Testis (tissue), 3 donors: ENCODE data around the gene SERPINB6. TPM values are rescaled to one million over a fixed set of nuclear protein-coding genes. Genes with fewer than 3 reads are reported as not detected.

Source experiments
- DNase-seq: peaks from one replicate; pipeline ENCODE4 v3.0.0-alpha.2; 2019
- H3K27ac ChIP-seq, 2 donors: fragments of 200-600 bp; sonication (generic); one replicate each; pipeline ENCODE4 v1.5.1; 2019
- H3K27me3 ChIP-seq: fragments of 200-600 bp; sonication (generic); one replicate; pipeline ENCODE4 v1.5.1; 2019
- H3K36me3 ChIP-seq: fragments of 200-600 bp; sonication (generic); one replicate; pipeline ENCODE4 v1.5.1; 2017; ENCODE audit warnings: low read depth; ENCODE audit errors: missing control alignments
- H3K4me1 ChIP-seq: fragments of 200-600 bp; sonication (generic); one replicate; pipeline ENCODE4 v1.5.1; 2019
- H3K4me3 ChIP-seq, 2 donors: fragments of 200-600 bp; sonication (generic); one replicate each; pipeline ENCODE4 v1.5.1; 2017 to 2019
- H3K9me3 ChIP-seq: fragments of 200-600 bp; sonication (generic); one replicate; pipeline ENCODE4 v1.5.1; 2017
- POLR2A ChIP-seq: fragments of 450-650 bp; IDR thresholded peaks from one replicate; pipeline ENCODE4 v1.6.1; 2017; ENCODE audit warnings: antibody characterized with exemption, mild to moderate bottlenecking, moderate library complexity
- WGBS, 2 donors: methylation state at CpG; one replicate each; pipeline ENCODE4 v1.1.5; 2018; 5-methylcytosine and 5-hydroxymethylcytosine counted together
- intact Hi-C: fragments of 100-400 bp; cut with DNase I; formaldehyde crosslinking; loops from one replicate; pipeline ENCODE4 v1.15.1; 2023; ENCODE audit warnings: low total_unique reads
- polyA plus RNA-seq: library from polyadenylated mRNA; stranded (reverse); fragments of 350-450 nt; fragmentation: Illumina TruSeq; extraction: RNeasy Lipid Tissue Mini Kit (QIAGEN cat#74804); gene quantifications from one replicate; pipeline ENCODE4 v1.2.3, GENCODE V29; 2014; ENCODE audit warnings: low read depth, low replicate concordance; ENCODE audit not compliant: insufficient read depth
- total RNA-seq, 2 donors: library from RNA; depleted of rRNA; stranded (reverse); fragments of >200 nt; gene quantifications; one replicate each; pipeline ENCODE4 v1.2.3, GENCODE V29; 2016
- TF ChIP-seq, protein P1 (sequence below), 3 experiments: fragments of 450-650 bp in 2 of 3; fragments of 200-600 bp in 1 of 3; sonication (generic) in 1 of 3; IDR thresholded peaks; one replicate each; pipeline ENCODE4 v1.5.1; 2016 to 2019; ENCODE audit warnings: antibody characterized with exemption in 3 of 3, mild to moderate bottlenecking in 2 of 3, moderate library complexity in 1 of 3

SERPINB6 gene
- total and polyA plus RNA-seq, 3 donors from 2014 or later = 203 to 348 (median 281) TPM

DNA sequence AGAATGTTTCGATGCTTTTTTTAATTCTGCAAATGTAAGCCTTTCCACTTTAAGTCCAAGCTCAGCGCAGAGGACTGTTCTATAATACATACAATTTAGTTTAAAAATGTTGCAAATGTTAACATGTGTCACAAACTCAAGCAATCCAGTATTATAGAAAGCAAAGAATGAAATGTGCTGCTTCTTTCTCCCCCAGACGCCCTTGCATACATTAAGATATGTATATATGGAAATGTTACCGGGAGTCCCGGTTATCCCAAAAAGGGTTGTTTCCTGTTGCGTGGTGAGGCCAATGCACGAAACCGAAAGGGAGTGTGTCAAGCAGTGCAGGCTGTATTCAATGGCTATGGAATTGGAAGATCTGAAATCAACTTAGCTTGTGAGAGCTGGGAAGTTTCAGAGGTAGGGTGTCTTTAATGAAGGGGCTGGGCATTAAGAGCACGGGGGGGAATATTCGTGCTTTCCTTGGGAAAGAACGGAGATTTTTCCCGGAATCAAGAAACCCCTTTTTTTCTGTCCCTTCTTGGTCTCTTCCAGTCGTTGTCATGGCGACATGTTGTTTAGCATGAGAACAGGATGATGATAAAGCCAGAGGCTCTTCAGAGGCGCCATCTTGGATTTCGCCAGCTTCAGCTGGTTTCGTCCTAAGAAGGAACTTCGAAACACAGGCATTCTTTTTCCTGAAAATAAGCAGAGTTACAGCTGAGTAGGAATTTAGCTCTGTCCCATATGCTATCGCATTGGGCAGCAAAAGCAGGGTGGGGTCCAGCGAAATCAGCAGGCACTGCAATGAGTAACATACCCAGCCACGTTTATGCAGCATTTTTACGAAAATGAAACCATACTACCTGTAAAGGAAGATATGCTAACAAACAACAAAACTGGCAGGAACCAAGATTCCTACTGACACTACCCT is 18.2 kb upstream of the SERPINB6 start:
- intact Hi-C loops = loop anchor here (2.0 to 5.0 kb wide), 2 partner anchors 19 to 73 kb away; partner anchors contain the start of gene SERPINB6
- DNase-seq = peak; percentile 92
- peak overlapping the region; percentile 94 to 97 for H3K27ac ChIP-seq
- peaks cover 16% of the 10 kb centered on the region for H3K4me1 ChIP-seq
- whole genome bisulfite sequencing, 2 donors = 0 to 1% methylated on average over 22 of the region's 22 CpGs
- no peaks in the 10 kb centered on the region for H3K27me3 ChIP-seq
- no peaks in the 10 kb centered on the region for H3K9me3 ChIP-seq
- no peaks in the 10 kb centered on the region for H3K36me3 ChIP-seq
- TF ChIP-seq, protein P1, sequence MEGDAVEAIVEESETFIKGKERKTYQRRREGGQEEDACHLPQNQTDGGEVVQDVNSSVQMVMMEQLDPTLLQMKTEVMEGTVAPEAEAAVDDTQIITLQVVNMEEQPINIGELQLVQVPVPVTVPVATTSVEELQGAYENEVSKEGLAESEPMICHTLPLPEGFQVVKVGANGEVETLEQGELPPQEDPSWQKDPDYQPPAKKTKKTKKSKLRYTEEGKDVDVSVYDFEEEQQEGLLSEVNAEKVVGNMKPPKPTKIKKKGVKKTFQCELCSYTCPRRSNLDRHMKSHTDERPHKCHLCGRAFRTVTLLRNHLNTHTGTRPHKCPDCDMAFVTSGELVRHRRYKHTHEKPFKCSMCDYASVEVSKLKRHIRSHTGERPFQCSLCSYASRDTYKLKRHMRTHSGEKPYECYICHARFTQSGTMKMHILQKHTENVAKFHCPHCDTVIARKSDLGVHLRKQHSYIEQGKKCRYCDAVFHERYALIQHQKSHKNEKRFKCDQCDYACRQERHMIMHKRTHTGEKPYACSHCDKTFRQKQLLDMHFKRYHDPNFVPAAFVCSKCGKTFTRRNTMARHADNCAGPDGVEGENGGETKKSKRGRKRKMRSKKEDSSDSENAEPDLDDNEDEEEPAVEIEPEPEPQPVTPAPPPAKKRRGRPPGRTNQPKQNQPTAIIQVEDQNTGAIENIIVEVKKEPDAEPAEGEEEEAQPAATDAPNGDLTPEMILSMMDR (IDR thresholded peaks at IDR 0.05) = peak in 1 of 3 experiments; percentile 5
- no peak for TF ChIP-seq POLR2A
- H3K4me3 ChIP-seq = peak overlapping the region; percentile 67 to 82

DNA sequence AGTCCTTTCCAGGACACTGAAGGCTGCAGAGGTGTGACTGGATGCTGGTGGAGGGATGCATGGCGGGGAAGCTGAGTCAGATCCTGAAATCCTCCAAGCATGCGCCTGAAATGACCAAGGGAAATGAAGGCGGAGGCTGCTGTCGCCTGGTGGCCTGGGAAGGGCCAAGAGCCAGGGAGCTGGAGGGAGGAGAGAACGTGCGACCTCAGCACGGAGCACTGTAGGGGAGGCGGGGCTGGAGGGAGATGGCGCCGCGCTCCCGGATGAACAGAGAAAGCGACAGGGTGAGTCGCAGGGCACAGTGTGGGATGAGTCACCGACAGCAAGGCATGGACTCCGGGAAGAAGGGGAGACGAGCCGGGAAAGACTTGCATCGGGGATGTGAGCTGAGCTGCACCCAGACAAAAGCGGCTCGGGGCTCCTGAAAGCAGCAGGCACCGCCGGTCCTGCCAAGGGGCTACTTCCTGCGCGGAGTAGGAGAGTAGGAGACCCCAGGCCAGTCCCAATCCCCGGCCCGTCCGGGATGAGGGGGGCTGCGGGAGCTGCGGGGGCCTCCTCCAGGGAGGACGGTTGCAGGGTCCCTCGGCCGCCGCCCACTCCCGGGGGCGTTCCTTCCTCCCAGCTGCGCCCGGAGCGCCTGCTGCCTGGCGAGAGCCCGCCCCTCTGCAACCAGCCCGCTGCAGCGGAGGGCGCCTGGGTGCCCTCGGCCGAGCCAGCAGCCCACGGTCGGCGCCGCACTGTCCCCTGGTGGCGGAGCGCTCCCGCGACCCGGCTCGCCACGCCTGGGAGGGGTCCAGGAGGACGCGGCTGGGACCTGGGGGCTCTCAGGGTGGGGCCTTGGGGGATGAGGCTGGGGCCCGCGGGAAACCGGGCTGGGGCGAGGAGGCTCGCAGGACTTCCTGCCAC is 17.3 kb upstream of the SERPINB6 start:
- peak; percentile 91 for DNase-seq
- TF ChIP-seq POLR2A = no peak
- TF ChIP-seq, protein P1 (IDR thresholded peaks at IDR 0.05) = peak; percentile 85 to 90 (median 85)
- peak overlapping the region; percentile 94 to 97 for H3K27ac ChIP-seq
- WGBS, 2 donors = 0% methylated on average over 28 to 62 of the region's 64 CpGs
- peak overlapping the region; percentile 67 to 82 for H3K4me3 ChIP-seq
- peaks cover 11% of the 10 kb centered on the region for H3K4me1 ChIP-seq
- H3K9me3 ChIP-seq = no peaks in the 10 kb centered on the region
- no peaks in the 10 kb centered on the region for H3K27me3 ChIP-seq
- intact Hi-C loops = no loop called here
- H3K36me3 ChIP-seq = no peaks in the 10 kb centered on the region

DNA sequence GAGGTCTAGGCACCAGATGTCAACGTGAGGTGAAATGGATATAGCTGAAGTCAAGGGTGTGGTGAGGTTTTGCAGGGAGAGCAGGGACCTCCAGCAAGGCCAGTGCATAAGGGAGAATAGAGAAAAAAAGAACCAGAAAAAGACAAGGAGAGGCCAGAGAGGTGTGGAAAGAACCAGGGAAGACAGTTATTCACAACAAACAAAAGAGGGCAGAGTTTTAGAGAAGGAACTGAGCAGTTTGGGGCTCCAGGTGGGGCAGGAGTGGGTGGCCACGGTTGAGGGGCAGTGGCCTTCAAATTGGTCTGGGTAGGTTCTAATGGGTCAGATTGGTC is 16.7 kb upstream of the SERPINB6 start:
- WGBS, 2 donors = 6 to 17% methylated on average over 2 of the region's 2 CpGs
- H3K36me3 ChIP-seq = no peaks in the 10 kb centered on the region
- H3K27me3 ChIP-seq = no peaks in the 10 kb centered on the region
- H3K4me3 ChIP-seq = peak overlapping the region; percentile 67 to 82
- no peak for DNase-seq
- TF ChIP-seq, protein P1 (IDR thresholded peaks at IDR 0.05) = no peak
- no peak for TF ChIP-seq POLR2A
- intact Hi-C loops = no loop called here
- H3K4me1 ChIP-seq = peaks cover 10% of the 10 kb centered on the region
- H3K27ac ChIP-seq = peak overlapping the region; percentile 94 to 97
- no peaks in the 10 kb centered on the region for H3K9me3 ChIP-seq

DNA sequence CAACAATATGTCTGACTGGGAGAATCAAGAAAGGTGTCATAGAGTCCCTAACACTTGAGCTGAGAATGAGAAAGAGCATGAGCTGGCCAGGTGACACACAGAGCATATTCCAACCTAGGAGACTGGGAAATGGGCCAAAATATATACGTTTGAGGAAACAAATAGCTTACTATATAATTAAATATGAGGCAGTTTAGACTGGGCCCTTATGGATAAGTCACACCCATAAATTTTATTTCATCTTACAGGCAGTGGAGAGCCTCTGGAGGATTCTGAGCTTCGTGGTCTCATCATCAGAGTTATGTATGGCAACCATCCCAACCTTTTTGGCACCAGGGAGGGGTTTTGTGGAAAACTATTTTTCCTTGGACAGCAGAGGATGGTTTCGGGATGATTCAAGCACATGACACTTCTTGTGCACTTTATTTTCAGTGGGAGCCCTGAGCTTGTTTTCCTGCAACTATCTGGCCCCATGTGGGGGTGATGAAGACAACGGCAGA is 15.4 kb upstream of the SERPINB6 start:
- 46 to 62% methylated on average over 4 of the region's 4 CpGs for WGBS, 2 donors
- intact Hi-C loops = no loop called here
- peak overlapping the region in 1 of 2 donors; percentile 94 for H3K27ac ChIP-seq
- H3K9me3 ChIP-seq = no peaks in the 10 kb centered on the region
- peak; percentile 65 for DNase-seq
- H3K4me1 ChIP-seq = peaks cover 16% of the 10 kb centered on the region
- H3K27me3 ChIP-seq = no peaks in the 10 kb centered on the region
- TF ChIP-seq, protein P1 (IDR thresholded peaks at IDR 0.05) = no peak
- no peak for TF ChIP-seq POLR2A
- H3K4me3 ChIP-seq = no peak overlapping the region
- H3K36me3 ChIP-seq = no peaks in the 10 kb centered on the region
